Left cardiac atrium (tissue), 4 donors: ENCODE measurements around the gene TIGD4. TPM values are rescaled to one million over a fixed set of nuclear protein-coding genes. Genes with fewer than 3 reads are reported as not detected.
"Not testable (repeated sequence)": the region's sequence is repeated elsewhere in the genome, so short reads cannot be mapped to it uniquely, and the experiment has no call there.

Experiments used
- ATAC-seq, 2 donors: fragments of 200-7000 bp; cut with Tn5 transposase; one replicate each; pipeline ENCODE4 v1.9.1; 2020; ENCODE audit warnings: mild to moderate bottlenecking in 2 of 2, moderate library complexity in 2 of 2
- DNase-seq: peaks from one replicate; pipeline ENCODE4 v3.0.0-alpha.2; 2020
- intact Hi-C, 2 donors: fragments of 100-400 bp; cut with DNase I; formaldehyde crosslinking; loops; one replicate each; pipeline versions ENCODE4 v1.14.1 to v1.15.1; 2022 to 2023
- total RNA-seq, 2 donors: library from RNA; stranded (reverse); fragmentation: NEBNext Ultra II Directional; extraction: Animal tissue kit (Norgen Biotek cat#: 25700); gene quantifications; one replicate each; pipeline ENCODE4 v1.2.1, GENCODE V29; 2021
- donor health status: DM: no; HTN: yes; CAD: no.
- donor health status: DM: no; HTN: yes; CAD: no; lungs with severe emphysema.
- donor health status: DM: yes; HTN: yes; CAD: no.
- donor health status: Dilated cardiomyopathy.

TIGD4 gene
- total RNA-seq, 2 donors from 2014 or later, result 0.10 to 0.12 TPM

GRCh38 chr4:152785639-152786615 lies 6.4 kb upstream of the TIGD4 start:
- no peak for DNase-seq
- intact Hi-C loops, result no loop called here
- no peak for ATAC-seq

GRCh38 chr4:152784490-152785350 lies 5.2 kb upstream of the TIGD4 start:
- no peak for ATAC-seq
- intact Hi-C loops, result no loop called here
- DNase-seq, result no peak

GRCh38 chr4:152780267-152780778 lies 793 bp upstream of the TIGD4 start:
- ATAC-seq (peak; percentile 14 to 15), DNase-seq (no peak)
- intact Hi-C loops, result no loop called here

- intact Hi-C loops, result no loop called here
- ATAC-seq (peak; percentile 16 to 45), DNase-seq (peak; percentile 47)
These were observed 646 bp downstream of the TIGD4 start for GRCh38 chr4:152778656-152779512.

GRCh38 chr4:152777488-152777887 lies 2.0 kb downstream of the TIGD4 start:
- intact Hi-C loops, result no loop called here
- no peak for DNase-seq
- ATAC-seq, result no peak

- DNase-seq (no peak), ATAC-seq (no peak)
- intact Hi-C loops, result no loop called here
These were observed 3.2 kb downstream of the TIGD4 start for GRCh38 chr4:152776352-152776751.

GRCh38 chr4:152773953-152774352 lies 5.6 kb downstream of the TIGD4 start:
- DNase-seq (no peak), ATAC-seq (no peak)
- intact Hi-C loops, result no loop called here

GRCh38 chr4:152773339-152773738 lies 6.2 kb downstream of the TIGD4 start:
- ATAC-seq, result no peak
- intact Hi-C loops, result no loop called here

GRCh38 chr4:152771741-152772533 lies 7.6 kb downstream of the TIGD4 start:
- ATAC-seq (no peak), DNase-seq (no peak)
- intact Hi-C loops, result no loop called here

More at GRCh38 chr4:152773339-152773738, 6.2 kb downstream of the TIGD4 start:
- DNase-seq, result no peak

GRCh38 chr4:152765069-152765737 lies 14.3 kb downstream of the TIGD4 start:
- intact Hi-C loops, DNase-seq, ATAC-seq: not testable (repeated sequence)

GRCh38 chr4:152763796-152764195 lies 15.7 kb downstream of the TIGD4 start:
- DNase-seq, result no peak
- ATAC-seq, result no peak
- intact Hi-C loops, result no loop called here

GRCh38 chr4:152748619-152749018 lies 30.9 kb downstream of the TIGD4 start:
- ATAC-seq (no peak), DNase-seq (no peak)
- intact Hi-C loops, result no loop called here

GRCh38 chr4:152747444-152747843 lies 32.1 kb downstream of the TIGD4 start:
- DNase-seq (no peak), ATAC-seq (no peak)
- intact Hi-C loops, result no loop called here

GRCh38 chr4:152738827-152739226 lies 40.7 kb downstream of the TIGD4 start:
- DNase-seq (no peak), ATAC-seq (no peak)
- intact Hi-C loops, result loop anchor here (5.0 to 10.0 kb wide), 2 partner anchors 102 to 244 kb away; no protein-coding TSS in a partner anchor

- DNase-seq (no peak), ATAC-seq (no peak)
- intact Hi-C loops, result loop anchor here (2.0 to 10.0 kb wide), 3 partner anchors 99 to 241 kb away; no protein-coding TSS in a partner anchor
These were observed 43.6 kb downstream of the TIGD4 start for GRCh38 chr4:152735906-152736305.

GRCh38 chr4:152735396-152735859 lies 44.1 kb downstream of the TIGD4 start:
- DNase-seq (no peak), ATAC-seq (peak; percentile 42 to 44)
- intact Hi-C loops, result loop anchor here (2.0 to 10.0 kb wide), 3 partner anchors 98 to 241 kb away; no protein-coding TSS in a partner anchor

- no peak for DNase-seq
- intact Hi-C loops, result loop anchor here (2.0 to 10.0 kb wide), 3 partner anchors 97 to 240 kb away; no protein-coding TSS in a partner anchor
- no peak for ATAC-seq
These were observed 44.9 kb downstream of the TIGD4 start for GRCh38 chr4:152734699-152735050.
